WTC11 (cell line): ENCODE data around the gene PTGFR.

ENCODE experiments used
- CTCF ChIP-seq: fragments of 200-600 bp; IDR thresholded peaks from 2 replicates; pipeline ENCODE4 v1.8.0; 2022; ENCODE audit warnings: antibody characterized with exemption
- MAX ChIP-seq: sonication (generic); formaldehyde crosslinking; IDR thresholded peaks from 2 replicates; pipeline ENCODE4 v1.8.0; 2022; ENCODE audit warnings: mild to moderate bottlenecking, missing genetic modification reagents
- NFATC4 ChIP-seq: fragments of 250-450 bp; sonication (Bioruptor Pico); IDR thresholded peaks from 2 replicates; pipeline ENCODE4 v1.9.0; 2021; ENCODE audit warnings: mild to moderate bottlenecking
- TCF7 ChIP-seq: sonication (generic); formaldehyde crosslinking; IDR thresholded peaks from 2 replicates; pipeline ENCODE4 v1.8.0; 2022; ENCODE audit warnings: mild to moderate bottlenecking, low read depth, missing genetic modification reagents, moderate library complexity

- TF ChIP-seq CTCF (no peak), NFATC4 (no peak), TCF7 (CRISPR knock-in tag) (no peak), MAX (CRISPR knock-in tag) (no peak)
Measured at GRCh38 chr1:78587211-78587610, 96.4 kb downstream of the PTGFR start.
